GM13977 (cell line): Measurements from ENCODE around the gene BCAP29.

Experiments used
- DNase-seq: peaks from one replicate; pipeline ENCODE4 v3.0.0; 2012; ENCODE audit warnings: low spot score
- CTCF ChIP-seq: IDR thresholded peaks from 2 replicates; pipeline ENCODE4 v1.5.1; 2012; ENCODE audit warnings: mild to moderate bottlenecking, control low read depth; ENCODE audit not compliant: insufficient read depth; ENCODE audit errors: extremely low read depth, missing control alignments
- in situ Hi-C: fragments of 300-500 bp; cut with MboI; formaldehyde crosslinking; loops from one replicate; pipeline ENCODE4 v1.12.0; 2022; ENCODE audit warnings: low sequenced_read_pairs, low pct_unique_long_range_greater_than_20kb, mixed read lengths, inconsistent platforms; ENCODE audit not compliant: unreplicated experiment

Gene BCAP29

GRCh38 chr7:107614425-107614824, 34.4 kb downstream of the BCAP29 start:
- no peak for DNase-seq
- in situ Hi-C loops, result no loop called here
- no peak for TF ChIP-seq CTCF

- no peak for DNase-seq
- TF ChIP-seq CTCF, result no peak
- in situ Hi-C loops, result no loop called here
Observed at GRCh38 chr7:107615910-107616680, 36.0 kb downstream of the BCAP29 start.

GRCh38 chr7:107622429-107622828, 42.4 kb downstream of the BCAP29 start:
- no peak for DNase-seq
- no peak for TF ChIP-seq CTCF
- in situ Hi-C loops, result no loop called here

GRCh38 chr7:107622894-107623293, 42.8 kb downstream of the BCAP29 start:
- in situ Hi-C loops, result no loop called here
- TF ChIP-seq CTCF, result no peak
- no peak for DNase-seq

GRCh38 chr7:107627002-107627401, 47.0 kb downstream of the BCAP29 start:
- in situ Hi-C loops, result no loop called here
- TF ChIP-seq CTCF, result no peak
- no peak for DNase-seq

GRCh38 chr7:107628461-107629064, 48.5 kb downstream of the BCAP29 start:
- no peak for DNase-seq
- no peak for TF ChIP-seq CTCF
- in situ Hi-C loops, result no loop called here
